HG02642 (cell line): ENCODE data around the gene NHSL1.

ENCODE experiments used
- ATAC-seq: cut with Tn5 transposase; IDR thresholded peaks from one replicate; pipeline ENCODE4 v1.9.1; 2021; ENCODE audit warnings: mild to moderate bottlenecking; ENCODE audit not compliant: unreplicated experiment, poor library complexity

NHSL1 gene

GRCh38 chr6:138500045-138500665, 861 bp upstream of the NHSL1 start:
- no peak for ATAC-seq

GRCh38 chr6:138498629-138499302, 528 bp downstream of the NHSL1 start:
- ATAC-seq, result no peak

GRCh38 chr6:138497286-138497685, 2.0 kb downstream of the NHSL1 start:
- no peak for ATAC-seq

GRCh38 chr6:138494312-138494711, 5.0 kb downstream of the NHSL1 start:
- no peak for ATAC-seq

- ATAC-seq, result no peak
These were observed 5.9 kb downstream of the NHSL1 start for GRCh38 chr6:138493413-138493812.

- no peak for ATAC-seq
These were observed 6.4 kb downstream of the NHSL1 start for GRCh38 chr6:138492871-138493270.

GRCh38 chr6:138492113-138492512, 7.2 kb downstream of the NHSL1 start:
- ATAC-seq, result no peak

- ATAC-seq, result no peak
These were observed 8.3 kb downstream of the NHSL1 start for GRCh38 chr6:138491017-138491416.

- no peak for ATAC-seq
These were observed 9.4 kb downstream of the NHSL1 start for GRCh38 chr6:138489846-138490245.

- ATAC-seq, result no peak
These were observed 12.1 kb downstream of the NHSL1 start for GRCh38 chr6:138487102-138487604.

- no peak for ATAC-seq
These were observed 12.8 kb downstream of the NHSL1 start for GRCh38 chr6:138486249-138487101.

- no peak for ATAC-seq
These were observed 13.6 kb downstream of the NHSL1 start for GRCh38 chr6:138485586-138486248.

GRCh38 chr6:138485005-138485545, 14.2 kb downstream of the NHSL1 start:
- no peak for ATAC-seq

GRCh38 chr6:138484018-138484731, 15.1 kb downstream of the NHSL1 start:
- ATAC-seq, result no peak

GRCh38 chr6:138482816-138483215, 16.5 kb downstream of the NHSL1 start:
- ATAC-seq, result no peak

- ATAC-seq, result no peak
These were observed 18.9 kb downstream of the NHSL1 start for GRCh38 chr6:138480279-138480949.

- no peak for ATAC-seq
These were observed 21.3 kb downstream of the NHSL1 start for GRCh38 chr6:138477913-138478539.

GRCh38 chr6:138476116-138476515, 23.2 kb downstream of the NHSL1 start:
- no peak for ATAC-seq

GRCh38 chr6:138473144-138473543, 26.1 kb downstream of the NHSL1 start:
- no peak for ATAC-seq
